GM21367 (cell line): ENCODE data around the gene GDNF.
"Not testable (repeated sequence)": the region's sequence is repeated elsewhere in the genome, so short reads cannot be mapped to it uniquely, and the experiment has no call there.

Experiments
- ATAC-seq: cut with Tn5 transposase; IDR thresholded peaks from one replicate; pipeline ENCODE4 v1.9.1; 2021; ENCODE audit not compliant: unreplicated experiment

The GDNF gene

DNA sequence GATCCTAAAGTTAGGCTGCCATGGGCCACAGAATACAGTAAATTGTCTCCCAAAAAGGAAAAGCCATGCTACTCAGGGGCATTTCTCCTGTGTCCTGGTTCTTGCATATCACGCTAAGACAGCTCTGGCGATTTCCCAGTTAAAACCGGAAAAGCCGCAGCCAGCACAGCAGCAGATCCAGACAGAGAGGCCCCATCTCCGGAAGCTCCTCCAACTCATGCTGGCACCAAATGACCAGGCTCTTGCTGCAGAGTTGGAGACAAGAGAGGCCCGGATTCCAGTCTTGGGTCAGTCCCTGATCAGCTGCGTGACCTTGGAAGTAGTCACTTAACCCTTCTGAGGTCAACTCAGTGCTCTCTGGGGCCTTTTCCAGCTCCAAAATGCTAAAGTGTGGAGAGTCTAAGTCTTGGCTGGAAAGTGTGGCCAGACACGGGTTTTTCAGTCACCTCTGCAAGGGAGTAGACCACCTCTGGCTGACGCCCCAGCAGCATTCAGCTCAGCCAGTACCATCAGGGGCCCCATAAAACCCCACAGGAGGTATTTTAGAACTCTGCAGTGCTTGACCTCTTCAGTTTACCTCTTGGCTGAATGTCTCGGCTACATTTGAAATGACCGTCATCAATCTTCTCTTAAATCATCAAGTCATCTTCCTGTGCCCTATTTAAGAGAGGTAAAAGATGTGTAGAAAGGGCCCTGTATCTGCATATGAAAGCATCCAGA lies 16.2 kb downstream of the GDNF start:
- ATAC-seq: no peak

DNA sequence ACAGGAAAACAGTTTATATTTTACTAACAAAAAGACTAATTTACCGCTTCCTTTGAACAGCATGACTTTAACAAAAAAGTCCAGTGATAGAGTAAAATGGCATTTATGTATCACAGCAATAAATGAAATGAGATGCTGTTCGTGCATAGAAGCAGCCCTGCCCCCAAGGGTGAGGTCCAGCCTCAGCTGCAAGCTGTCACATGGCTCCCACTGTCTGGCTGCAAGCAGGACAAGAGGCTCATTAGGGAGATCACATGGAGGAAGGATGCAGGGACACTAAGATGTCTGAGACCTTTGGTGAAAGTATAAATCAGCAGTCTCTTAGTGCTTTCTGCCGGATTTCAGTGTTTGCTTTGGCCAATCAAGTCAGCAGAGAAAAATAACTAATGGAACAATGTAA lies 23.0 kb downstream of the GDNF start:
- no peak for ATAC-seq

DNA sequence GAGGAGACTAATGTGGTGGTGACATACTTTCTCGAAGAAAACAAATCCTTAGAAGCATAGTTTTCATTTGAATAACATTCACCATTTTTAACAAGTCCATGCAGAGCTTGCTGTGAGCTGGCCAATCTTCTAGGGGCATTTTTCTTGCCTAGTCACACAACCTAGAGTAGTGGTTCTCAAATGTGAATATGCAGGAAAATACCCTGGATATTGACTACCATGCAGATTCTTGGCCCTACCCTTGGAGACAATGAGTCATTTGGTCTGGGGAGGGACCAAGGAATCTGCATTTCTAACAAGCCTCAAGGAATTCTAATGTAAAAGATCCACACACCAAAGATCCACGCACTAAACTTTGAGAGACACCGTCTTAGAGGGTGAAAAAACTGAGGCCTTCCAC lies 23.5 kb downstream of the GDNF start:
- no peak for ATAC-seq

DNA sequence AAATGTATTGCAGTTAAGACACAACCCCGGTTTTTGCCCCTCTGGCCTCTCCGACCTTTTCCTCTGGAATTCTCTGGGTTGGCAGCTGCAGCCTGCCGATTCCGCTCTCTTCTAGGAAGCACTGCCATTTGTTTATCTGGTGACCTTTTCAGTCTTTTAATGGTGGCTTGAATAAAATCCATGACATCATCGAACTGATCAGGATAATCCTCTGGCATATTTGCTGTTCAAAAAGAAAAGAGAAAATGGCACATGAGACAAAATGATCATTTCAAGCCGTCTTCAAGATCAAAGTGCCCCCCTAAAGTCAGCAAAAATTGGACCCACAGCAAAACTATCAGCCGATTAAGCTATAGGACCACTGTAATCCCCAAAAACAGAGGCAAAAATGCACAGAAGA lies 23.9 kb downstream of the GDNF start:
- no peak for ATAC-seq

DNA sequence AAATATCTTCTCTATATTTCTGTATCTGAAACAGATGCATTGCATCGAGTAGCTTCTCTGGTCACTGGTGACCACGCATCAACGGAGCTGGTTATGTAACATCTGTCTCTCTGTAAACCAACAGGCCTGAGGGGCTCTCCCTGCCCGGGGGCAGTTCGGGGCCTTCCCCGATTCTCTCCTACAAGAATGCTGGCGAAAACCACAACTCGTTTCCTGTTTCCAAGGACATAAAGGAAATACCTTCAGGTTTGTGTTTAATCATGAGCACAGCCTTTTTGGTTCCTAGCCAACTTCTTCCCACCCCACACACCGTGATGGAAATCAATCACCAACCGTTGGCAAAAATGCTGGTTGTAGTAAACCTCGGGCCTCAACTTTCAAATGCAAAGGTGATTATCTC lies 25.1 kb downstream of the GDNF start:
- ATAC-seq: no peak

DNA sequence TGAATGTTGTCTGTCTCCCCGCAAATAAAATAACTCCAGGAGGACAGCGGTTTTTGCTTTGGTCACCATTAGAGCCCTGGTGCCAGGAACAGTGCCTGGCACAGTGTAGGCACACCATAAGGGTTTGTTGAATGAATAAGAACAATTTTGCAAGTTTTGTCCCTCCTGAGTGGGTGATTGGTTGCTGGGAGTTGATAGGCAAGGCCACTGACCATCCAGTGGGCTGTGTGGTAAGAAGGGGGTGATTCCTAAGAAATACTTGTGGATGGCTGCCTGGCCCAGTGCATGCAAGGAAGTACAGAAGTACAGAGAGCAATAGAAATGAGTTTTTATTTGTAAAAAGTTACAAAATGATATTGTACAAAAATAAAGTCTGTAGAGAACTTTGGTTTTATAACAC lies 27.5 kb downstream of the GDNF start:
- no peak for ATAC-seq

DNA sequence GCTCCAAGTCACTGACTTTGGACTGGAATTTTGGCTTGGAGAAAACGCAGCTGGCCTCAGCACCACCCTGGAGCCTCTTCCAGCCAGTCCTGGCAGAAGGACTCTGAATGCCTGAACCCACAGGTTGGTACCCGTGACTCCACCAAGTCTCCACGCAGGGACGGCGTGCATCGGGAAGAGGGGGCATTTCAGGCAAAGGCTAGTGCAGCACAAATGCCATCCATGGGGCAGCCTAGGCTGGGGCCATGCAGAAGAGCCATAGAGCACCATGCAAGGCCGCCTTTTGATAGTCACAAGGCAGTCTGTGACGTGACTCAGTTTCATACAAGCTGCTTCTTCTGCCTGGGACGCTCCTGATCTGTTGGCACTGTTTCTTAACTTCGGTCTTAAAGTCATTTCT lies 28.0 kb downstream of the GDNF start:
- no peak for ATAC-seq

DNA sequence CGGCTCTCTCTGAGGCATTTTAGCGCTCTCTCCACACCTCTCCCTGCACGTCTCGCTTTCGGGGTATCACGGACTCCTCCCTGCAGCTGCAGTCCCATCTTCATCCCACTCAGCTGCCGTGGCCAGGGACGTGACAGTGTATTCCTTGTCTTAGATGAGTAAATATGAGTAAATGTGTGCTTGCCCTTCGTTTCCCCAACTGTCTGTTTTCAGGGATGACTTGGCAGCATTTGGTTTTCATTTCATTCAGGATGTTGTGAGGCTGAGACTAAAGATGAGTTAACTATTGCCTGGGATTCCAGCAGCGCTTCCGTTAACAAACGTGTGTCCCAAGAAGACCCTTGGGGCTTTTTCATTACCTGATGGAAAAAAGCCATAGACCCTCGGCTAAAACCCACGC lies 29.5 kb downstream of the GDNF start:
- no peak for ATAC-seq

DNA sequence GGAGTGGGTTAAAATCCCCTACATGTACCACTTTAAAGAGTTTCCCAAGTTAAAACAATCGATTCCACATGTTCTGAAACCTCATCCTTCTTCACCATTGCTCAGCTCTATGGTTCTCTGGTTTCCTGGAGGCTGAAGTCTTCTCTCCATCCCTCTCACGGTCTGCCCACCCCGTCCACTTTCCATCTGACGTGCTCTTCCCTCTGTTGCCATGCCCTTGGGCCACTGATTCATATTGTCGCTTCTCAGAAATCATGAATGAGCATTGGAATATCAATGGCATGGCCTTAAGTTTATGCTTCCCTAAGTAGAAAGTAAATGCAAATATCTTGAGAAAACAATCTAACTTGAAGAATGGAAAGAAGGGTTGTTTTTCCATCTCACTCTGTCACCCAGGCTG lies 30.9 kb downstream of the GDNF start:
- ATAC-seq: no peak

DNA sequence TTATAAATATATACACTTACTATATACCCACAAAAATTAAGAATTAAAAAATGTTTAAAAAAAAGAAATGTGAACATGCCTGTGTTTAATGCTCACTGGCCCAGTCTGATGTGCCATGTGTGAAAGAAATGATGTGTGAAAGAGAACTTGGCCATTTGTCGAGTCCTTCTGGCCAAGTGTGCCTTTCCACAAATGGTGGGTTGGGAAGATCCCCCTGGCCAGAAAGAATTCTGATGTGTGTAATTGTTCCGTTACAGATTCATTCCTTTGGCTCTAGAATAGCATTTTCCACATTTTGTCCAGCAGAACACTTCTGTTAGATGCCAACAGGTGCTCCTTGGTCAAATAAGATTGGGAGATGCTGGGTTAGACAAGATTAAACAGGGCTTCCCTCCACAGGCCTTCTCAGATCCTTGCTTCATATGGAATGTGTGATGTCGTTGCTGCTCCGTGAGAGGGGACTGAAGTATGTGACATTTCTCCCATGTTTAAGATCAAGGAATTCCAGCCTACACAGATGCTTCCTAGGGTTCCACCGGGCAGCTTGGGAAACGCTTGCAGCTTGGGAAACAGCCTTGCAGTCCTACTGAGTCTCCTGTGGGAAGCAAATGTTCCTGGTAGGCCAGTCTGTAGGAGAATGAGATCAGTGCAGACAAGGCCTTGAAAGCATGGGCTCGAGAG lies 32.1 kb downstream of the GDNF start:
- no peak for ATAC-seq

DNA sequence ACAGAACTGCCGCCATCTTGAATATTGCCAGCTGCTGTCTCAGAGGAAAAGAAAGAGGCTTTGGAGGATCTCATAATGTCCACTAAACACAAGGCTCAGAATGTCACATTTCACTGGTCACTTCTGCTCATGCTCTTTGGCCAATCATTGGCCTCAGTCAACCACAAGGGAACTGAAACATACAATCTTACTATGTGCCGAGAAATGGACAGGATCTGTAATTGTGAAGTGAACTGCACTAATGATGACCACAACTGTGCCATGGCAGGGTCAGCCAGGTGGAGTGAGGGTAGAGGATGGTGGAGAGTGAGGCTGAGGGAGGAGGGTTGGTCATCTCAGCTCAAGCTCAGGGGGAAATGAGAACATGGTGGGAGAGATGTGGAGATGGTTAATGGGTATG lies 32.8 kb downstream of the GDNF start:
- ATAC-seq: no peak

DNA sequence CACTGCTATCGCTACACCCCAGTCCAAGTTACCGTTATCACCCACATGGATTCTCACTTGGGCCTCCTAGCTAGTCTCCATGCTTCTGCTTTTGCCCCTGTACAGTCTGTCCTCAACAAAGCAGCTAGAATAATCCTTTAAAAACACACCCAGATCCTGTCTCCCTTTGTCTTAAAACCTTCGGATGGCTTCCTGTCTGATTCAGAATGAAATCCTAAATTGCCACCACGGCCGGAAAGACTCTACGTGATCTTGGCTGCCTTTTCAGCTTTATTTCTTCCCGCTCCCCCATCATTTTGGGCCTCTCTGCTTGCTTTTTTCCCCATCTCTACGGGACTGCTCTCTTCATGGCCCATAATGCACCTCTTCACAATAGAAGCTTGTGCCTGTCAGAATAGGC lies 33.4 kb downstream of the GDNF start:
- ATAC-seq: no peak

DNA sequence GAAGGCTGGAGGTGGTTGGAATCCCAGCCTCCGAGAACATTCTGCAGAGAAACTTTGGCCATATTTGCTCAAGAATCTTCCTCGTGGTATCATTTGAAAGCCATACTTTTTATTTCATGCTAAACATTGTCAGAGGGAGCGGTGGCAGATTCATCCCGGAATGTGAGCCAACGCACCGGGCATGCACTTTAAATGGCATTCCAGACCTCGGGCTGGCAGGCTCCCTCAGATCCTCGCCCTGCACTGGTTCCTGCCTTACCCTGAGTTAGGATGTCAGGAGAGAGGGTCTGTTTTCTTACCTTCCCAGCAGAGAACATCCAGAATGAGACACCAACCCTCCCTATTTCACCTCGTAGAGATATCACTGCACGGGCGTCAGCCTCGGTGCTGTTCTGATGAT lies 33.8 kb downstream of the GDNF start:
- no peak for ATAC-seq

DNA sequence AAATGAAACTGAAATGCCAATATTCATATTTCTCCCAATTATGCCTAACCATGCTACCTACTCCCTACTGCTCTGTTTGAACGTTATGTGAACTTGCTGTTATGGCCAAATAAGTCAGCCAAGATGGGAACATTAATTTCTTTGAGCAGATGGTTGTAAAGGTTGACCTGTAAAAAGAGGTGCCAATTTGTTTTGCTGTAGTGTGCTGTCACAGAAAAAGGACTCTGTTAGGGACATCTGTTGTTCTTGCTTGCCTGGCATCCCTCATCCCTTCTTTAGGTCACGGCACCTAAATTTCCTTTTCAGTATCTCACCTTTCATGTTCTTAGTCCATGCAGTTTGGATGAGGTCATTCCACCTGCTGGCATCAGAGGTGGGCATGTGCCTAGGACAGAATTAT lies 35.4 kb downstream of the GDNF start:
- ATAC-seq: no peak

DNA sequence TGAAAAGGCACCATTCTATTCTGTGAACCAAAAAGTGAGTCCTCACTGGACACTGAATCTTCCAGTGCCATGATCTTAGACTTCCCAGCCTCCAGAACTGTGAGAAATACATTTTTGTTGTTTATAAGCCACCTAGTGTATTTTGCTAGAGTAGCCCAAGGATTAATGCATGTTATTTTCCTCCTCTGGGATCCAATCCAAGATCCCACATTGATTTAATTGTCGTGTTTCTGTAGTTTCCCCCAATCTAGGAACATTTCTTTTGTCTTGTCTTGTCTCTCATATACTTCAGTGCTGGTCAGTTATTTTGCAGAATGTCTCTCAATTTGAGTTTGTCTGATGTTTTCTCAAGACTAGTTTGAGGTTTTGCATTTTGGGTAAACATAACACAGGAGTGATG lies 36.4 kb downstream of the GDNF start:
- no peak for ATAC-seq

DNA sequence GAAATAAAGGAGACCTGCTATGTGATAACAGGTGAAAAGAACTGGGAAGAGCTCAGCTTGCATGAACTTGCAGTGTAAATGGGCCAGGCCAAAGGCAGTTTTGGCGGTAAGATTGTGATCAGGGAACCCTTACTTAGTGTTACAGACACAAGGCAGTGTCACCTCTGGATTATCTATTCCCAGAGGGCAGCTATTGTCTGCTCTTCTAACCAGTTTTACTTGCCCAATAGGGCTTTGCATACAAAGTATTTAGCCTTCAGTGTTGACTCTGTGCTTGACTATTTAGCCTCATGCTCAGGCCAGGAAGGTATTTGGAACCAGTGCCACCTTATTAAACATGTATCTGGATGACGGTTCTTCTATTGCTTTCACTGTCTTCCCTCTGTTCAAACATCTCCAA lies 38.3 kb downstream of the GDNF start:
- no peak for ATAC-seq

DNA sequence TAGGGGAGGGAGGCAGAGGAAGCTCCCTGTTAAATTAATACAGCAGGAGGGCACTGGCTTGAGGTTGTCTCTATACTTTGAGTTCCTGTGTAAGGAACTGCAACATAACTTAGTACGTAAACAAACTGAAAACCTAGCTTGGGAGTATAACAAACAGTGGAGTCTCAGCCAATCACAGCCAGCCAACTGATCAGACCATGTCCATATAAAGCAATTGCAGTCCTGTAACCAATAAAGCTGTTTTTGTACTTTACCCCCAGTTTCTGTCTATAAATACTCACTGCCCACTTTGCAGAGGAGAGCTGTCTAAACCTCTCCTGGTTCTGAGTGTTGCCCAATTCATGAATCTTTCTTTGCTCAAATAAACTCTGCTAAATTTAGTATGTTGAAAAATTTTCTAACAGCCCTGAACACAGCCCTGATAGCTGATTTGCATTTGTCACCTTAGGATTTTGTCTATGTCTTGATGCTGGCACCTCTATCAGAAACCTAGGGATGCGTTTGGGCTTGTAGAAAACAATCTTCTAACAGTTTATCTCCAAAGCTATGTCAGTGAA lies 39.9 kb downstream of the GDNF start:
- no peak for ATAC-seq

DNA sequence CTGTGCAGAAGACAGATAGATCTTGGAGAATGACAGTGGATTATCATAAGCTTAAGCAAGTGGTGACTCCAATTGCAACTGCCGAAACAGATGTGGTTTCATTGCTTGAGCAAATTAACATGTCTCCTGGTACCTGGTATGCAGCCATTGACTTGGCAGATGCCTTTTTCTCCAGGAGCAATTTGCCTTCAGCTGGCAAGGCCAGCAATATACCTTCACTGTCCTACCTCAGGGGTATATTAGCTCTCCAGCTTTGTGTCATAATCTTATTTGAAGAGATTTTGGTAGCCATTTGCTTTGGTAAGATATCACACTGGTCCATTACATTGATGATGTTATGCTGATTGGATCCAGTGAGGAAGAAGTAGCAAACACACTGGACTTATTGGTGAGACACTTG lies 43.4 kb downstream of the GDNF start:
- not testable (repeated sequence) for ATAC-seq

DNA sequence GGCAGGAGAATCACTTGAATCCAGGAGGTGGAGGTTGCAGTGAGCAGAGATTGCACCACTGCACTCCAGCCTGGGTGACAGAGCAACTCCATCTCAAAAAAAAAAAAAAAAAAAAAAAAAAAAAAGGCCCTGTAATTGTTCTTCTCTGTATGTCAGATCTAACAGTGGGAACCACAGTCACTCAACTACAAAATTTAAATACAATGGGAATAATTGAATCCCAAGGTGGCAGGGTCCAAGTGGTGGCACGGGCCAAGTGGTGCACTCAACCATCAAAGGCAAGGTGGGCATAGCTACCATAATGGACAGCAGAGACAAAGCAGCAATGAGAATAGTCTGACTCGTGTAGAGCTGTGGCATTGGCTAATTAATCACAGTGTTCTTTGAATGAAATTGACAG lies 44.5 kb downstream of the GDNF start:
- not testable (repeated sequence) for ATAC-seq

DNA sequence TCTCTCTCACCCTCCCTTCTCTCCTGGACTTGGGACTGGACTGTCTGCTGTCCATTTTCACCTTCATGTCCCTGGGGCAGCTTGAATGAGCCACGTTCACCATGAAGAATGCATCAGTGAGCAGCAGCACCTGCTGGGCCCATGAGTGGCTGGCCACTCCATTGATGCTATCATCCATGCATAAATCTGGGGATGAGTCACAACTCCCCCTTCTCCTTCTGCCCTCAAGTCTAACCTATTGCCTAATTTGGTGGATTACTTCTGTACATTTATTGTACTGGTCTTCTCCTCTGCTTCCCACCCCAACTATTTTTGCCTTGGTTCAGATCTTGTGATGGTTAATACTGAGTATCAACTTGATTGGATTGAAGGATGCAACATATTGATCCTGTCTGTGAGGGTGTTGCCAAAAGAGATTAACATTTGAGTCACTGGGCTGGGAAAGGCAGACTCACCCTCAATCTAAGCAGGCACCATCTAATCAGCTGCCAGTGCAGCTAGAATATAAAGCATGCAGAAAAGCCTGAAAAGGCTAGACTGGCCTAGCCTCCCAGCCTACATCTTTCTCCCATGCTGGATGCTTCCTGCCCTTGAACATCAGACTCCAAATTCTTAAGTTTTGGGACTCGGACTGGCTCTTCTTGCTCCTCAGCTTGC lies 46.7 kb downstream of the GDNF start:
- ATAC-seq: no peak

DNA sequence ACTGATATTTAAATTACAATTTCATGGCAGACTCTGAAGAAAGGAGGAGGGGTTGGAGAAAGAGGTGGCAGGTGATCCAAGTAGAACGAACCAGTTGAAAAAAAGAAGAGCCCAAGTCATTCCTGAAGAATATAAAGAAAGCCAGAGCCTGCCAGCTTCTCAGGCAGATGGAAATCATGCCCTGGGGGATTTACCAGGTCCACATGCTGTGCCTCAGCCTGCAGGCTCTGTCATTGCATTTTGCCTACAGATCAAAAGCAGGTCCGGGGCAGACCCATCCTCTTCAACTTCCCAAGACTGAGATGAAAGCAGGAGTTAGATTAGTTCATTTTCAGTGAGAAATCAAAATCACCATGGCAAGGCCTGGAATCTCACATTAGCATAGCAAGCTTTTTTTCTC lies 48.5 kb downstream of the GDNF start:
- ATAC-seq: no peak

DNA sequence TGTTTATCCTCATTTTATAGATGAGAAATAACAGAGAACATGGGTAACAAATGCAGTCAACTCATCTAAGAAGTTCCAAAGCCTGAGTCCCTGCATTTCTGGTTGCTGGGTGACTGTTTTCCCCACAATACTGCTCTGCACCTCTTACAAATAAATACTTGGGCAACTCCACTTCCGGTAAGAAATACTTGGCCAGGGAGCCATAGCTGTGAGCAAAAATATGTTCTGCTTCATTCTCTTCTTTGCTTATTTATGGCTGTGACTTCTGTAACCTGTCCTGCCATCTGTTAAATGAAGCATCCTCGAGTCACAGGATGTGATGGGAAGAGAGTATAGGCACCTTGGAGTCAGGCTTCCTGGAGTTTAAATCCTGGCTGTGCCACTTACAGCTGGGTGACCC lies 49.9 kb downstream of the GDNF start:
- no peak for ATAC-seq
